NT2/D1 (cell line): ENCODE data around the gene GDPGP1.

ENCODE experiments used
- DNase-seq: peaks from one replicate; pipeline ENCODE4 v3.0.0-alpha.2; 2011; ENCODE audit warnings: low read depth, low spot score
- H3K27me3 ChIP-seq: 2 replicates; pipeline ENCODE4 v1.6.0; 2011; ENCODE audit warnings: mild to moderate bottlenecking; ENCODE audit not compliant: insufficient read length, insufficient read depth
- H3K36me3 ChIP-seq: 2 replicates; pipeline ENCODE4 v1.6.1; 2011; ENCODE audit warnings: mild to moderate bottlenecking, low read length, mixed read lengths; ENCODE audit not compliant: insufficient read depth, insufficient read length
- H3K4me1 ChIP-seq: 2 replicates; pipeline ENCODE4 v1.5.1; 2011; ENCODE audit not compliant: insufficient read depth, insufficient read length
- H3K4me3 ChIP-seq: 2 replicates; pipeline ENCODE4 v1.5.1; 2011; ENCODE audit warnings: low read depth; ENCODE audit not compliant: insufficient read length
- H3K9ac ChIP-seq: 2 replicates; pipeline ENCODE4 v1.6.0; 2011; ENCODE audit warnings: low read depth; ENCODE audit not compliant: insufficient read length
- H3K9me3 ChIP-seq: 2 replicates; pipeline ENCODE4 v1.5.1; 2011; ENCODE audit warnings: mild to moderate bottlenecking, low read length; ENCODE audit not compliant: insufficient read depth
- SUZ12 ChIP-seq: IDR thresholded peaks from 2 replicates; pipeline ENCODE4 v1.6.1; 2011; ENCODE audit not compliant: insufficient read length, insufficient read depth; ENCODE audit errors: extremely low read depth
- YY1 ChIP-seq: IDR thresholded peaks from 2 replicates; pipeline ENCODE4 v1.6.1; 2011; ENCODE audit not compliant: insufficient read length, insufficient read depth
- ZNF274 ChIP-seq: IDR thresholded peaks from 2 replicates; pipeline ENCODE4 v1.6.1; 2011; ENCODE audit warnings: mild to moderate bottlenecking, low read depth, low read length

Gene GDPGP1

GRCh38 chr15:90201130-90201943, 32.7 kb upstream of the GDPGP1 start, which contains the start of gene SEMA4B:
SEMA4B (plus strand) TSS chr15:90201330; CDS start chr15:90201579, 249 bp downstream.
- no peaks in the 10 kb centered on the region for H3K9me3 ChIP-seq
- H3K27me3 ChIP-seq: peaks cover 16% of the 10 kb centered on the region
- peaks cover 5% of the 10 kb centered on the region for H3K4me1 ChIP-seq
- TF ChIP-seq YY1: no peak
- TF ChIP-seq SUZ12: no peak
- peak within 1 kb of the TSS; percentile 89 for H3K4me3 ChIP-seq
- peaks cover 7% of the 10 kb centered on the region for H3K36me3 ChIP-seq
- DNase-seq: peak; percentile 68
- H3K9ac ChIP-seq: peak within 1 kb of the TSS; percentile 93

GRCh38 chr15:90201944-90202375, 32.0 kb upstream of the GDPGP1 start:
- H3K4me1 ChIP-seq: peaks cover 5% of the 10 kb centered on the region
- DNase-seq: no peak

GRCh38 chr15:90202929-90203328, 31.1 kb upstream of the GDPGP1 start:
- peaks cover 16% of the 10 kb centered on the region for H3K27me3 ChIP-seq
- no peak overlapping the region for H3K9ac ChIP-seq
- DNase-seq: no peak
- peaks cover 5% of the 10 kb centered on the region for H3K4me1 ChIP-seq
- no peaks in the 10 kb centered on the region for H3K9me3 ChIP-seq
- H3K36me3 ChIP-seq: peaks cover 10% of the 10 kb centered on the region
- TF ChIP-seq SUZ12 (no peak), ZNF274 (no peak), YY1 (no peak)
- no peak overlapping the region for H3K4me3 ChIP-seq

More at GRCh38 chr15:90201944-90202375, 32.0 kb upstream of the GDPGP1 start:
- Histone ChIP-seq H3K27me3 (peaks cover 16% of the 10 kb centered on the region), H3K36me3 (peaks cover 10% of the 10 kb centered on the region), H3K9me3 (no peaks in the 10 kb centered on the region), H3K9ac (peak overlapping the region; percentile 93), H3K4me3 (peak overlapping the region; percentile 89)
- TF ChIP-seq YY1 (no peak), ZNF274 (no peak), SUZ12 (no peak)

GRCh38 chr15:90203473-90203872, 30.5 kb upstream of the GDPGP1 start:
- DNase-seq: no peak
- H3K36me3 ChIP-seq: peaks cover 10% of the 10 kb centered on the region
- H3K9ac ChIP-seq: no peak overlapping the region
- H3K27me3 ChIP-seq: peaks cover 16% of the 10 kb centered on the region
- H3K4me1 ChIP-seq: peaks cover 5% of the 10 kb centered on the region
- H3K4me3 ChIP-seq: no peak overlapping the region
- no peaks in the 10 kb centered on the region for H3K9me3 ChIP-seq
- TF ChIP-seq SUZ12: no peak
- no peak for TF ChIP-seq ZNF274

- Histone ChIP-seq H3K4me3 (no peak overlapping the region), H3K9ac (no peak overlapping the region), H3K9me3 (no peaks in the 10 kb centered on the region), H3K36me3 (peaks cover 10% of the 10 kb centered on the region), H3K27me3 (peaks cover 16% of the 10 kb centered on the region), H3K4me1 (peaks cover 5% of the 10 kb centered on the region)
- DNase-seq: no peak
- TF ChIP-seq ZNF274 (no peak), SUZ12 (no peak), YY1 (no peak)
Observed at GRCh38 chr15:90203922-90204321, 30.1 kb upstream of the GDPGP1 start.

GRCh38 chr15:90205050-90205848, 28.8 kb upstream of the GDPGP1 start:
- Histone ChIP-seq H3K36me3 (peaks cover 19% of the 10 kb centered on the region), H3K27me3 (peaks cover 16% of the 10 kb centered on the region), H3K9me3 (no peaks in the 10 kb centered on the region), H3K9ac (no peak overlapping the region), H3K4me3 (no peak overlapping the region), H3K4me1 (peaks cover 5% of the 10 kb centered on the region)
- TF ChIP-seq SUZ12: no peak
- no peak for TF ChIP-seq ZNF274
- TF ChIP-seq YY1: no peak
- DNase-seq: no peak

GRCh38 chr15:90205886-90206285, 28.1 kb upstream of the GDPGP1 start:
- peaks cover 4% of the 10 kb centered on the region for H3K4me1 ChIP-seq
- DNase-seq: no peak

More at GRCh38 chr15:90205886-90206285, 28.1 kb upstream of the GDPGP1 start:
- H3K4me3 ChIP-seq: no peak overlapping the region
- TF ChIP-seq YY1 (no peak), SUZ12 (no peak), ZNF274 (no peak)
- peaks cover 20% of the 10 kb centered on the region for H3K36me3 ChIP-seq
- H3K9ac ChIP-seq: no peak overlapping the region
- peaks cover 11% of the 10 kb centered on the region for H3K27me3 ChIP-seq
- no peaks in the 10 kb centered on the region for H3K9me3 ChIP-seq
